Measurements from ENCODE around the gene PRR5L.

DNA sequence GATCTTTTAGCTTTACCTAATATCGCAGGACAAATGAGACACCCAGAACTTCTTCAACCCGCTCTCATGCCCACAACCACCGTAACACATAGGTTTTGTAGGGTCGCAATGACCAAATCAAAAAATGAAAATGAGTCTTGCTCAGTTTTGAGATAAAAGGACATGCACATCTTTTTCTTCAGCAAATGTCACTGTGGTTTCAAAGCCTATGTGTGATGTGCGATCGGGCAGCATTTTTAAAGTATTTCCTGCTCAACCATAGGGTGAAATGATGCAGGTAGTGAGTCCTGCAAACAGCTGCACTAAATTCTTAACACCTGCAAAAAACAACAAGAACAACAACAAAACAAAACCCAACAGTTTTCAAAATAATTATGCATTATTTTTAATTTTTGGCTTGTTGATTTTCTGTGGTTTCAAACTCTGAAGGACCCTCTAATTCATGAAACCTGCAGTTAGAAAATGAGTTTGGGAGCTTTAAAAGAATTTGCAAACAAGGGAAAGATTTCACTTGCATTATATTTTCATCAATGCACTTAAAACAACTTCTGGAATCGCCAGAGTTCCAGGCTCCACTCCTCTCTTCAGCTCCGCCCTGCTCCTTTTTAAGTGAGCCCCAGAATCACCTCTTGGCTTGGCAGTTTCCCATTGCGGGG, 79.4 kb downstream of the PRR5L start:
- TF ChIP-seq, protein P1, sequence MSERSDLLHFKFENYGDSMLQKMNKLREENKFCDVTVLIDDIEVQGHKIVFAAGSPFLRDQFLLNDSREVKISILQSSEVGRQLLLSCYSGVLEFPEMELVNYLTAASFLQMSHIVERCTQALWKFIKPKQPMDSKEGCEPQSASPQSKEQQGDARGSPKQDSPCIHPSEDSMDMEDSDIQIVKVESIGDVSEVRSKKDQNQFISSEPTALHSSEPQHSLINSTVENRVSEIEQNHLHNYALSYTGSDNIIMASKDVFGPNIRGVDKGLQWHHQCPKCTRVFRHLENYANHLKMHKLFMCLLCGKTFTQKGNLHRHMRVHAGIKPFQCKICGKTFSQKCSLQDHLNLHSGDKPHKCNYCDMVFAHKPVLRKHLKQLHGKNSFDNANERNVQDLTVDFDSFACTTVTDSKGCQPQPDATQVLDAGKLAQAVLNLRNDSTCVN (tag by site-specific recombination; optimal IDR thresholded peaks at IDR 0.05), result no peak
- TF ChIP-seq ZNF701 (tag by site-specific recombination; IDR thresholded peaks at IDR 0.05), result no peak
- TF ChIP-seq ZNF274 (IDR thresholded peaks at IDR 0.05; ENCODE audit: low read length), result no peak
- no peak for TF ChIP-seq ZNF274 (tag by site-specific recombination; IDR thresholded peaks at IDR 0.05; ENCODE audit: borderline replicate concordance)
- TF ChIP-seq ZNF747 (tag by site-specific recombination; IDR thresholded peaks at IDR 0.05), result no peak
- TF ChIP-seq REPIN1 (tag by site-specific recombination; IDR thresholded peaks at IDR 0.05; ENCODE audit: low read depth), result no peak
- no peak for TF ChIP-seq CTCF (tag by site-specific recombination; IDR thresholded peaks at IDR 0.05)
- no peak for TF ChIP-seq KLF1 (tag by site-specific recombination; IDR thresholded peaks at IDR 0.05)
- no peak for TF ChIP-seq GLI4 (tag by site-specific recombination; IDR thresholded peaks at IDR 0.05)

All from HEK293 (cell line).